Activated naive CD4-positive, alpha-beta T cell treated with anti-CD3 and anti-CD28 coated beads for 36 hours (primary cell): ENCODE measurements around the gene MAP2K2. TPM values are rescaled to one million over a fixed set of nuclear protein-coding genes. Genes with fewer than 3 reads are reported as not detected.

Source experiments
- CTCF ChIA-PET: fragments of 350-600 bp; sonication (Branson Sonifier 250); formaldehyde crosslinking; loops from one replicate; lab custom pipeline; 2021; ENCODE audit warnings: antibody characterized with exemption; lab: Charles Lee
- DNase-seq: peaks from one replicate; pipeline ENCODE4 v3.0.0-alpha.2; 2020
- H3K27ac Mint-ChIP-seq: one replicate; pipeline ENCODE4 v1.8.0; 2021; ENCODE audit warnings: mild to moderate bottlenecking, mixed read lengths
- H3K27me3 Mint-ChIP-seq: one replicate; pipeline ENCODE4 v1.8.0; 2021; ENCODE audit warnings: low read depth, mixed read lengths
- H3K36me3 Mint-ChIP-seq: one replicate; pipeline ENCODE4 v1.8.0; 2021; ENCODE audit warnings: low read depth, mixed read lengths
- H3K4me1 Mint-ChIP-seq: one replicate; pipeline ENCODE4 v1.8.0; 2021; ENCODE audit warnings: low read depth, mixed read lengths
- H3K4me3 Mint-ChIP-seq: one replicate; pipeline ENCODE4 v1.8.0; 2021; ENCODE audit warnings: mild to moderate bottlenecking, moderate library complexity, mixed read lengths
- H3K9me3 Mint-ChIP-seq: one replicate; pipeline ENCODE4 v1.8.0; 2021; ENCODE audit warnings: mixed read lengths
- intact Hi-C: fragments of 100-400 bp; cut with micrococcal nuclease; formaldehyde crosslinking; loops from one replicate; pipeline ENCODE4 v1.15.1; 2023
- total RNA-seq, 2 experiments: library from RNA; stranded (reverse); gene quantifications; one replicate each; pipeline ENCODE4 v1.2.3, GENCODE V29; 2021

The MAP2K2 gene
- total RNA-seq, 2 experiments from 2014 or later, result 101 to 103 TPM

DNA sequence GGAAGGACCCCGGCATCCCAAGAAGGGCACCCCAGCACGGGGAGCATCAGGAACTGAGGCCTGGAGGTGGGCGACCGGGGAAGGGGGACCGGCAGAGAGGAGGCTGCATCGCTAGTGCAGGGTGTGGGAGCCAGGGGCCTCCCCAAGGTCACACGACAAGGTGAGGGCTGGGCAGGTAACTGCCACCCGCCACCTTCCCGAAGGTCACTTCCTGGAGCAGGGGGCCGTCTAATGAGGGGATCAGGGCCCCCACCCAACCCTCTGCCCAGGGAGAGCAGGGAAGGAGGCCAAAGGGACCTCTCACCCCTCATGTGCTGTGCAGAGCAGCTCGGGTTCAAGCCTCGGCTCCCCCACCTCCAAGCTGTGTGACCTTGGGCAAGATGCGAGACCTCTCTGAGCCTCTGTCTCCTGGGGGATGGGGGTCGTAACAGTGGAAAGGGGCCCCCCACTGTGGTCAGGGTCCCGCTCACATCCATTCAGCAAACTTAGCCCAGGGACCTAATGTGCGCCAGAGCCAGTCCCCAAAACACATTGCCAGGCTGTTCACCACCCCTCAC, 63.2 kb downstream of the MAP2K2 start:
- CTCF ChIA-PET, result no interaction called here
- peaks cover 38% of the 10 kb centered on the region for H3K4me1 Mint-ChIP-seq
- no peak overlapping the region for H3K4me3 Mint-ChIP-seq
- no peak for DNase-seq
- H3K36me3 Mint-ChIP-seq, result peaks cover 5% of the 10 kb centered on the region
- H3K27ac Mint-ChIP-seq, result peak overlapping the region; percentile 79
- no peaks in the 10 kb centered on the region for H3K27me3 Mint-ChIP-seq
- intact Hi-C loops, result no loop called here
- no peaks in the 10 kb centered on the region for H3K9me3 Mint-ChIP-seq

DNA sequence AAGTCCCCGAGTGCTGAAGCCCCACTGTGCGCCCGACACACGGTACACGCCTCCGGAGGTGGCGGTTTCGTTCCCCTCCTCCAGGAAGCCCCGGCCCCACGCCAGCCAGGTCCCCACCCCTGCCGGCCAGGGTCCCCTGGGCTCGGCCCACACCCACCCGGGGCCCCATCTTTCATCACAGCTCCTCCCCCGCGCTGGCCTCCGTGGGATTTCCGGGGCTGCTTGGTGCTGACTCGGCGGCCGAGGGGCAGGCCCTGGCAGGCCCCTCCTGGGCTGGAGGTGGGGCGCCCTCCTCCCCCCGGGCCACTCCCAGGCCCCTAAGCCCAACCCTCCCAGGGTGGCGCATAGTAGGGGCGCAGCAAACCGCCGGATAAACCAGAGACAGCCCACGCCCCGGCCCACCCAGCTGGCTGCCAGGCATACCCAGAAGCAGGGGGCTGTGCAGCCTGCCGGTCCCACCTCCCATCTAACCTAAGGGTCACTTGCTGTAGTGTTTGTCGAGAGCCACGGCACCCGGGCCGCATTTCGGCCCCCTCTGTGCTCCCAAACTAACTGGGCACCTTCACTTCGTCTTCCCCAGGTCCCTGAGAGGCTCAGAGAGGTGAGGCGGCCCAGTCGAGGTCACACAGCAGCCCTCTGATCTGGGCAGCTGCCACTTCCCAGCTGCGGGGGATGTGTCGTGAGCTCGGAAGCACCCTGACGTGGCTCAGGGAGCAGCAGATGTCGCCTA, 63.9 kb downstream of the MAP2K2 start:
- no peak for DNase-seq
- Mint-ChIP-seq H3K27me3 (no peaks in the 10 kb centered on the region), H3K9me3 (no peaks in the 10 kb centered on the region), H3K36me3 (peaks cover 10% of the 10 kb centered on the region), H3K4me1 (peaks cover 38% of the 10 kb centered on the region), H3K4me3 (no peak overlapping the region), H3K27ac (peak overlapping the region; percentile 79)
- CTCF ChIA-PET, result no interaction called here
- intact Hi-C loops, result no loop called here

- CTCF ChIA-PET, result no interaction called here
- no peak overlapping the region for H3K4me3 Mint-ChIP-seq
- no peak for DNase-seq
- H3K36me3 Mint-ChIP-seq, result peaks cover 10% of the 10 kb centered on the region
- no peak overlapping the region for H3K27ac Mint-ChIP-seq
- no peaks in the 10 kb centered on the region for H3K9me3 Mint-ChIP-seq
- peaks cover 38% of the 10 kb centered on the region for H3K4me1 Mint-ChIP-seq
- intact Hi-C loops, result no loop called here
- H3K27me3 Mint-ChIP-seq, result no peaks in the 10 kb centered on the region
Measured at GRCh38 chr19:4059453-4059871, 64.5 kb downstream of the MAP2K2 start.

DNA sequence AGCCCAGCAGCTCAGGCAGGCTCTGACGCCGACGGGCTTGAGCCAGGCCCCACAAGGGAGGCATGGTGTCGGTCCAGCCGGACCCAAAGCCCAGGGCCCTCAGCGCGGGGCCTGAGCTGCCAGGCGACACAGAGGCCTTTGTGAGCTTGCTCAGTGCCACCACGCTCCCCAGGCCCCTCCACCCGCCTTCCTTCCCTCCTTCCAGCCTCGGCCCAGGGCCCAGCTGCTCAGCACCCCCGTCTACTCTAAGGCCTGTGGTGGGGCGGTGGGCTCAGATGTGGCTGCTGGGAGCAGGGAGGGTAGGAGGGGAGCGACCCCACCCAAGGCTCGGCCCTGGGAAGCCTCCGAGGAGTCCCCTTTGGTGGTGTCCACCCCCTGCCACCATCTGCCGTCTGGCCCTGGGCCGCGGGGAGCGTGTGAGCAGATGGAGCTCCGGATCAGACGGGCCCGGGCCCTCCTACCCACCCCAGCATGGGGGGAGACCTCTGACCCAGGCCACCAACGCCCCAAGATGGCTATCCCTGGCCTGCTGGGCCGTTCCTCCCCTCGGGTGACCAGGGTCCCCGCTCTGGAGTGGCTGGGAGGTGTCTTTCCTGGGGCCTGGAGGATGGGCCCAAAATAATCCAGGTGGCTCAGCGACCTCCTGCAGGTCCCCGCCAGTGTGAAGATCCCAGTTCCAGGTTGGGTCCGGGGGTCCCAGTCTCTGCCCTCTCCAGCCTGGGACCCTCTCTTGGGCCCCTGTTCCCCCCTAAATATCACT, 65.0 kb downstream of the MAP2K2 start:
- Mint-ChIP-seq H3K27me3 (no peaks in the 10 kb centered on the region), H3K4me3 (no peak overlapping the region), H3K36me3 (peaks cover 11% of the 10 kb centered on the region), H3K4me1 (peaks cover 38% of the 10 kb centered on the region), H3K27ac (no peak overlapping the region), H3K9me3 (no peaks in the 10 kb centered on the region)
- CTCF ChIA-PET, result interaction anchor here (0.5 kb wide), 1 partner anchor 181 kb away, joined by 3 read pairs; no protein-coding TSS in a partner anchor
- intact Hi-C loops, result no loop called here
- no peak for DNase-seq

- Mint-ChIP-seq H3K27ac (peak overlapping the region; percentile 66), H3K4me3 (no peak overlapping the region), H3K36me3 (peaks cover 18% of the 10 kb centered on the region), H3K4me1 (peaks cover 37% of the 10 kb centered on the region), H3K9me3 (peaks cover 4% of the 10 kb centered on the region), H3K27me3 (no peaks in the 10 kb centered on the region)
- CTCF ChIA-PET, result interaction anchor here (0.5 kb wide), 1 partner anchor 181 kb away, joined by 3 read pairs; no protein-coding TSS in a partner anchor
- DNase-seq, result peak; percentile 37
- intact Hi-C loops, result no loop called here
Measured at GRCh38 chr19:4057931-4058692, 65.8 kb downstream of the MAP2K2 start.

DNA sequence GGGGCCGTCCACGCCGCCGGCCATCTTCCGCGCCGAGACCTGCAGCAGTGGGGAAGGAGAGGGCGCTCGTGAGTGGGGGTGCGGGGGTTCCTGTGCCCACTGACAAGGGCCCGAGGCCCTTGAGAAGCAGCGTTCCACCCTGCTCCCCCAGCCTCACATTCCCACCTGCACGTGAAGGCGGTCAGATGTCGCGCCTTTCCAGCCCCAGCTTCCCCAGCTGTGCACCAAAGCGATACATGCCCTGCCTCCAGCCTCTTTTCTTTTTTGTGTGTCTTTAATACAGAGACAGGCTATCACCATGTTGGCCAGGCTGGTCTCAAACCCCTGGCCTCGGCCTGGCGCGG, 68.7 kb downstream of the MAP2K2 start:
- H3K9me3 Mint-ChIP-seq, result peaks cover 4% of the 10 kb centered on the region
- peaks cover 34% of the 10 kb centered on the region for H3K36me3 Mint-ChIP-seq
- intact Hi-C loops, result no loop called here
- no peak overlapping the region for H3K4me3 Mint-ChIP-seq
- H3K27ac Mint-ChIP-seq, result no peak overlapping the region
- no peaks in the 10 kb centered on the region for H3K27me3 Mint-ChIP-seq
- CTCF ChIA-PET, result interaction anchor here (0.7 kb wide), 1 partner anchor 831 kb away, joined by 3 read pairs; no protein-coding TSS in a partner anchor
- DNase-seq, result no peak
- peaks cover 37% of the 10 kb centered on the region for H3K4me1 Mint-ChIP-seq

GRCh38 chr19:4054441-4055208, 69.3 kb downstream of the MAP2K2 start:
- Mint-ChIP-seq H3K9me3 (peaks cover 4% of the 10 kb centered on the region), H3K27me3 (no peaks in the 10 kb centered on the region), H3K27ac (no peak overlapping the region), H3K4me3 (no peak overlapping the region), H3K36me3 (peaks cover 37% of the 10 kb centered on the region), H3K4me1 (peaks cover 39% of the 10 kb centered on the region)
- CTCF ChIA-PET, result no interaction called here
- DNase-seq, result no peak
- intact Hi-C loops, result no loop called here

DNA sequence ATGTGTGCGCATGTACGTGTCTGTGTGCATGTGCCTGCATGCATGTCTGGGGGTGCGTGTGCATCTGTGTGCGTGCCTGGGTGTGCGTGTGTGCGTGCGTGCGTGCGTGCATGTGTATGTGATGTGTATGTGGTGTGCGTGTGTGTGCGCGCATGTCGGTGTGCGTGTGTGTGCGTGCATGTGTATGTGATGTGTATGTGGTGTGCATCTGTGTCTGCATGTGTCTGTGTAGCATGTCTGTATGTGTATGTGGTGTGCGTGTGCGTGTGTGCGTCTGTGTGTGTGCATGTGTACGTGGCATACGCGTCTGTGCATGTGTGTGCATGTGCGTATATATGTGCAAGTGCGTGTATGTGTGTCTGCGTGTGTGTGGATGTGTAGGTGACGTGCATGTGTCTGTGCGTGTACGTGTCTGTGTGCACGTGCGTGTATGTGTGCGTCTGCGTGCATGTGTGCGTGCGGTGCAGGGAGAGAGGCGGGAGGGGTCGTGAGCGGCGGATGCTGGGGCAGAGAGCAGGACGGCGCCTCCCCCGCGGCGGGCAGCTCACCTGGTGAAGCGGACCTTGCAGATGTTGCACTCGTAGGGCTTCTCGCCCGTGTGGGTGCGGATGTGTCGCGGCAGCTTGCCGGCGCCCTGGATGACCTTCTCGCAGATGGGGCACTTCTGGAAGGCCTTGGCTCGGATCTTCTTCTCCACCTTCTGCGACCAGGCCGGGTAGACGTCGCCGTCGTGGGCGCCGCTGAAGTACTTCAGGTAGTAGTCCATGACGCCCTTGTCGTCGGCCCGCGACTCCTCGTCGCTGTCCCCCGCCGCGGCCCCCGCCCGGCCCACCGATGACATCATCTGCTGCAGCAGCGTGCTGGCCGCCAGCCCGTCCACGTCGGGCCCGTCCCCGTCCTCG, 70.2 kb downstream of the MAP2K2 start:
- no peak overlapping the region for H3K4me3 Mint-ChIP-seq
- peaks cover 35% of the 10 kb centered on the region for H3K4me1 Mint-ChIP-seq
- DNase-seq, result no peak
- H3K27ac Mint-ChIP-seq, result no peak overlapping the region
- no peaks in the 10 kb centered on the region for H3K27me3 Mint-ChIP-seq
- CTCF ChIA-PET, result no interaction called here
- peaks cover 4% of the 10 kb centered on the region for H3K9me3 Mint-ChIP-seq
- intact Hi-C loops, result no loop called here
- H3K36me3 Mint-ChIP-seq, result peaks cover 38% of the 10 kb centered on the region

- DNase-seq, result no peak
- H3K4me3 Mint-ChIP-seq, result no peak overlapping the region
- peaks cover 38% of the 10 kb centered on the region for H3K36me3 Mint-ChIP-seq
- CTCF ChIA-PET, result no interaction called here
- no peaks in the 10 kb centered on the region for H3K27me3 Mint-ChIP-seq
- H3K27ac Mint-ChIP-seq, result peak overlapping the region; percentile 53
- intact Hi-C loops, result no loop called here
- H3K4me1 Mint-ChIP-seq, result peaks cover 34% of the 10 kb centered on the region
- peaks cover 4% of the 10 kb centered on the region for H3K9me3 Mint-ChIP-seq
Measured at GRCh38 chr19:4052993-4053422, 70.9 kb downstream of the MAP2K2 start.

GRCh38 chr19:4052114-4052992, 71.6 kb downstream of the MAP2K2 start:
- no peak for DNase-seq
- intact Hi-C loops, result no loop called here
- Mint-ChIP-seq H3K9me3 (peaks cover 4% of the 10 kb centered on the region), H3K27me3 (no peaks in the 10 kb centered on the region), H3K36me3 (peaks cover 38% of the 10 kb centered on the region), H3K4me3 (no peak overlapping the region), H3K27ac (peak overlapping the region; percentile 53), H3K4me1 (peaks cover 31% of the 10 kb centered on the region)
- CTCF ChIA-PET, result no interaction called here
